ENCODE measurements around the gene EVI5L. TPM values are rescaled to one million over a fixed set of nuclear protein-coding genes. Genes with fewer than 3 reads are reported as not detected.

The EVI5L gene
- total and polyA plus RNA-seq, 2 of the 4 experiments (the other 2 are of a cell fraction): 12.7 to 14.6 TPM

- Histone ChIP-seq H4K91ac (ENCODE audit: insufficient read depth, low read depth, low read length) (no peak overlapping the region), H3K23ac (ENCODE audit: low read depth, low read length) (no peak overlapping the region), H2BK120ac (ENCODE audit: low read depth, low read length) (no peak overlapping the region), H3K27ac (ENCODE audit: insufficient read depth, low read length) (no peak overlapping the region), H3K36me3 (ENCODE audit: control insufficient read depth, insufficient read depth, low read length) (peaks cover 2% of the 10 kb centered on the region; the same call in 1 of the 2 replicates), H3K4me1 (ENCODE audit: control insufficient read depth, insufficient read depth, low read length) (peaks cover 3% of the 10 kb centered on the region; the same call in 1 of the 2 replicates), H2AFZ (replicated peaks; ENCODE audit: low read length, poor library complexity) (no peak overlapping the region), H3K14ac (replicated peaks; ENCODE audit: low read depth, low read length) (no peak overlapping the region), H3K4me2 (ENCODE audit: low read depth, low read length) (no peak overlapping the region), H3K4ac (ENCODE audit: low read depth, low read length) (no peak overlapping the region), H4K20me1 (ENCODE audit: insufficient read depth, low read length) (0 out of 2 replicates have a peak, but pooled peaks cover 7% of the 10 kb centered on the region), H3K79me1 (ENCODE audit: low read depth in 1 of 2, low read length in 2 of 2) (no peaks in the 10 kb centered on the region), H2AK9ac (replicated peaks; ENCODE audit: low read depth, low read length, poor library complexity) (peak overlapping the region; percentile 61), H2AK5ac (ENCODE audit: low read depth, low read length) (no peak overlapping the region), H4K5ac (ENCODE audit: low read depth, low read length) (no peak overlapping the region), H2BK20ac (ENCODE audit: low read depth, low read length) (no peak overlapping the region), H4K8ac (ENCODE audit: low read depth in 2 of 2, low read length in 2 of 2) (no peak overlapping the region), H3K18ac (ENCODE audit: low read depth, low read length) (no peak overlapping the region), H2BK5ac (ENCODE audit: low read depth, low read length, poor library complexity, severe bottlenecking) (no peak overlapping the region), H2BK15ac (ENCODE audit: low read depth, low read length) (no peak overlapping the region), H3K9me1 (ENCODE audit: insufficient read depth, low read length) (no peaks in the 10 kb centered on the region), H3K27me3 (ENCODE audit: control insufficient read depth, insufficient read depth, low read length) (no peaks in the 10 kb centered on the region; the same call in 1 of the 2 replicates), H3K4me3 (ENCODE audit: insufficient read depth, low read depth, low read length) (no peak overlapping the region), H3K9ac (ENCODE audit: low read depth, low read length) (no peak overlapping the region), H3K56ac (ENCODE audit: extremely low read depth, insufficient read depth, low read length) (no peak overlapping the region), H3K9me3 (ENCODE audit: control insufficient read depth, insufficient read depth, low read length) (no peaks in the 10 kb centered on the region)
- no peak for ATAC-seq (ENCODE audit: low read depth)
- no TSS peak for BruUV-seq (replicated peaks)
- DNase-seq: no peak
- in situ Hi-C loops (cut with MboI; ENCODE audit: low sequenced_read_pairs): no loop called here
- POLR2A ChIA-PET (ENCODE audit: unreplicated experiment): interaction anchor here (0.5 kb wide), 1 partner anchor 792 kb away, joined by 3 read pairs; the partner anchor contains the start of gene ZNF557
- intact Hi-C loops (cut with micrococcal nuclease): no loop called here
- CTCF ChIA-PET: no interaction called here
- WGBS, 2 experiments (ENCODE audit: extremely low coverage in 2 of 2, insufficient read length in 1 of 2): 13% methylated on average over 2 of the region's 14 CpGs; no CpG with 5 or more reads in 1 of the 2 experiments
- TF ChIP-seq POLR2A (IDR thresholded peaks at IDR 0.05; ENCODE audit: low read depth, low read length): no peak
- dilution Hi-C loops (cut with HindIII; ENCODE audit: low sequenced_read_pairs, unreplicated experiment): no loop called here
These were observed 30.9 kb downstream of the EVI5L start for GRCh38 chr19:7860714-7861618.
